Keratinocyte (primary cell): ENCODE results near the gene RPS15A. TPM values are rescaled to one million over a fixed set of nuclear protein-coding genes. Genes with fewer than 3 reads are reported as not detected.

ENCODE experiments used
- DNase-seq: peaks from one replicate; pipeline ENCODE4 v3.0.0-alpha.2; 2011; ENCODE audit warnings: low read depth, missing footprints, low spot score
- FAIRE-seq: peaks from 2 replicates; lab custom pipeline; 2011; peaks lifted over from hg19 to GRCh38; lab: Jason Lieb, UNC
- H2AFZ ChIP-seq: 2 replicates; pipeline ENCODE4 v1.6.0; 2012; ENCODE audit warnings: low read length, control low read depth, inconsistent platforms; ENCODE audit not compliant: control insufficient read depth
- H3K27ac ChIP-seq: 2 replicates; pipeline ENCODE4 v1.5.1; 2011; ENCODE audit warnings: low read length; ENCODE audit not compliant: control insufficient read depth, insufficient read depth
- H3K27me3 ChIP-seq: 3 replicates; pipeline ENCODE4 v1.6.0; 2011; ENCODE audit warnings: low read length; ENCODE audit not compliant: control insufficient read depth, insufficient read depth; ENCODE audit errors: extremely low read depth
- H3K36me3 ChIP-seq, 2 experiments: 2 replicates in 1 of 2; 3 replicates in 1 of 2; pipeline ENCODE4 v1.5.1; 2011; ENCODE audit warnings: low read length in 2 of 2, mild to moderate bottlenecking in 1 of 2; ENCODE audit not compliant: control insufficient read depth in 2 of 2, insufficient read depth in 2 of 2; ENCODE audit errors: extremely low read depth in 1 of 2
- H3K4me1 ChIP-seq: 3 replicates; pipeline ENCODE4 v1.5.1; 2011; ENCODE audit warnings: low read length; ENCODE audit not compliant: control insufficient read depth, insufficient read depth; ENCODE audit errors: extremely low read depth
- H3K4me2 ChIP-seq: 3 replicates; pipeline ENCODE4 v1.6.0; 2011; ENCODE audit warnings: low read depth, low read length; ENCODE audit not compliant: control insufficient read depth, insufficient read depth; ENCODE audit errors: extremely low read depth
- H3K4me3 ChIP-seq, 3 experiments: fragments of 200-600 bp in 1 of 3; sonication (generic) in 1 of 3; 2 replicates in 2 of 3; 3 replicates in 1 of 3; pipeline ENCODE4 v1.5.1; 2011 to 2016; ENCODE audit warnings: low read length in 3 of 3, mild to moderate bottlenecking in 3 of 3, control low read depth in 2 of 3, inconsistent platforms in 1 of 3, low read depth in 1 of 3, mixed read lengths in 1 of 3, mixed run types in 1 of 3, moderate library complexity in 1 of 3; ENCODE audit not compliant: control insufficient read depth in 2 of 3, insufficient read depth in 2 of 3; ENCODE audit errors: extremely low read depth in 1 of 3
- H3K79me2 ChIP-seq: 2 replicates; pipeline ENCODE4 v1.6.0; 2012; ENCODE audit warnings: low read length; ENCODE audit not compliant: control insufficient read depth, insufficient read depth
- H3K9ac ChIP-seq: 3 replicates; pipeline ENCODE4 v1.6.0; 2011; ENCODE audit warnings: low read length; ENCODE audit not compliant: control insufficient read depth, insufficient read depth; ENCODE audit errors: extremely low read depth
- H3K9me1 ChIP-seq: 3 replicates; pipeline ENCODE4 v1.6.0; 2011; ENCODE audit warnings: low read length; ENCODE audit not compliant: control insufficient read depth, insufficient read depth; ENCODE audit errors: extremely low read depth
- H3K9me3 ChIP-seq: 2 replicates; pipeline ENCODE4 v1.5.1; 2012; ENCODE audit warnings: low read depth, low read length; ENCODE audit not compliant: control insufficient read depth
- H4K20me1 ChIP-seq: 3 replicates; pipeline ENCODE4 v1.6.0; 2011; ENCODE audit warnings: low read length; ENCODE audit not compliant: control insufficient read depth, insufficient read depth; ENCODE audit errors: extremely low read depth
- EZH2 ChIP-seq: IDR thresholded peaks from one replicate; pipeline ENCODE4 v1.6.1; 2012; ENCODE audit warnings: inconsistent platforms, mild to moderate bottlenecking, low read length, moderate library complexity
- dilution Hi-C: fragments of 300-500 bp; cut with MboI; formaldehyde crosslinking; loops from one replicate; pipeline ENCODE4 v1.7.0; 2020; ENCODE audit warnings: low sequenced_read_pairs; ENCODE audit not compliant: extremely low pct_ligation_motif_present
- polyA plus RNA-seq, 5 experiments: library from polyadenylated mRNA; depleted of rRNA in 3 of 5; stranded (reverse) in 3 of 5; stranded (forward) in 1 of 5; unstranded in 1 of 5; fragments of >200 nt; gene quantifications; 1 replicate in 1 of 5; 2 replicates in 3 of 5; 3 replicates in 1 of 5; pipeline versions ENCODE4 v1.2.1 to v1.2.3, GENCODE V29; 2011 to 2012; ENCODE audit warnings: missing spikeins in 2 of 5, low read depth in 1 of 5, low replicate concordance in 1 of 5
- TF ChIP-seq, protein P1 (sequence below), 3 experiments: IDR thresholded peaks in 1 of 3; conservative IDR thresholded peaks in 1 of 3; optimal IDR thresholded peaks in 1 of 3; 2 replicates in 2 of 3; 3 replicates in 1 of 3; pipeline versions ENCODE3 to v1.5.1; 2011; ENCODE audit warnings: low read length in 3 of 3, mild to moderate bottlenecking in 3 of 3, moderate library complexity in 2 of 3, control low read depth in 1 of 3, inconsistent platforms in 1 of 3; ENCODE audit not compliant: insufficient read depth in 2 of 3; ENCODE audit errors: extremely low read depth in 1 of 3

The RPS15A gene
- polyA plus RNA-seq, 1 donor (not counting 4 experiments of a cell fraction or from before 2014, with no cell fraction given): 4,116 TPM

DNA sequence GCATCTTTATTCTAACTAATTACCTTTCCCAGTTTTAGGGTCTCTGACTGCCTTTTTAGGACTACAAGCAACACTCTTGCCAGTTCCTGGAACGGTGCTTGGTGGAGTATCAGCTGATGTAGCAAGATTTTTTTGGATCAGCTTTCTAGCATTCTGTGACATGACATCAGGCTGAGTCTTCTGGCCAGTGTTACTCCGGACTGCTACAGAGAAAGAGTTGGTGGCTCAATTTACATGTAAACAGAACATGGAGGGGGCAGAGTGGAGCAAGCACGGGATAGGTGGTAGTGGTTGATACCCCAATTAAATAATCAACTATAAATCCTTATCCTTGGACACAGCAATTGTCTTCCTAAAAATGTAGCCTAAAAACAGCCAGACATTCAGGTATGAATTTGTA is 21.8 kb upstream of the RPS15A start:
- no peak overlapping the region for H2AFZ ChIP-seq
- dilution Hi-C loops: no loop called here
- no peak overlapping the region for H3K27ac ChIP-seq
- H3K27me3 ChIP-seq: no peaks in the 10 kb centered on the region
- no peak overlapping the region for H3K4me3 ChIP-seq
- H3K4me2 ChIP-seq: no peak overlapping the region
- H3K4me1 ChIP-seq: no peaks in the 10 kb centered on the region
- TF ChIP-seq EZH2: no peak
- TF ChIP-seq, protein P1, sequence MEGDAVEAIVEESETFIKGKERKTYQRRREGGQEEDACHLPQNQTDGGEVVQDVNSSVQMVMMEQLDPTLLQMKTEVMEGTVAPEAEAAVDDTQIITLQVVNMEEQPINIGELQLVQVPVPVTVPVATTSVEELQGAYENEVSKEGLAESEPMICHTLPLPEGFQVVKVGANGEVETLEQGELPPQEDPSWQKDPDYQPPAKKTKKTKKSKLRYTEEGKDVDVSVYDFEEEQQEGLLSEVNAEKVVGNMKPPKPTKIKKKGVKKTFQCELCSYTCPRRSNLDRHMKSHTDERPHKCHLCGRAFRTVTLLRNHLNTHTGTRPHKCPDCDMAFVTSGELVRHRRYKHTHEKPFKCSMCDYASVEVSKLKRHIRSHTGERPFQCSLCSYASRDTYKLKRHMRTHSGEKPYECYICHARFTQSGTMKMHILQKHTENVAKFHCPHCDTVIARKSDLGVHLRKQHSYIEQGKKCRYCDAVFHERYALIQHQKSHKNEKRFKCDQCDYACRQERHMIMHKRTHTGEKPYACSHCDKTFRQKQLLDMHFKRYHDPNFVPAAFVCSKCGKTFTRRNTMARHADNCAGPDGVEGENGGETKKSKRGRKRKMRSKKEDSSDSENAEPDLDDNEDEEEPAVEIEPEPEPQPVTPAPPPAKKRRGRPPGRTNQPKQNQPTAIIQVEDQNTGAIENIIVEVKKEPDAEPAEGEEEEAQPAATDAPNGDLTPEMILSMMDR (optimal IDR thresholded peaks at IDR 0.05 in 1 of 3, IDR thresholded peaks at IDR 0.05 in 1 of 3, conservative IDR thresholded peaks at IDR 0.05 in 1 of 3; ENCODE audit: extremely low read depth in 1 of 3, insufficient read depth in 2 of 3, low read length in 3 of 3): no peak
- FAIRE-seq (no peak), DNase-seq (no peak)
- H3K9me1 ChIP-seq: no peaks in the 10 kb centered on the region
- H3K79me2 ChIP-seq: peaks cover 3% of the 10 kb centered on the region
- peaks cover 17 to 27% of the 10 kb centered on the region in 2 experiments for H3K36me3 ChIP-seq
- no peaks in the 10 kb centered on the region for H3K9me3 ChIP-seq
- no peaks in the 10 kb centered on the region for H4K20me1 ChIP-seq
- H3K9ac ChIP-seq: no peak overlapping the region

DNA sequence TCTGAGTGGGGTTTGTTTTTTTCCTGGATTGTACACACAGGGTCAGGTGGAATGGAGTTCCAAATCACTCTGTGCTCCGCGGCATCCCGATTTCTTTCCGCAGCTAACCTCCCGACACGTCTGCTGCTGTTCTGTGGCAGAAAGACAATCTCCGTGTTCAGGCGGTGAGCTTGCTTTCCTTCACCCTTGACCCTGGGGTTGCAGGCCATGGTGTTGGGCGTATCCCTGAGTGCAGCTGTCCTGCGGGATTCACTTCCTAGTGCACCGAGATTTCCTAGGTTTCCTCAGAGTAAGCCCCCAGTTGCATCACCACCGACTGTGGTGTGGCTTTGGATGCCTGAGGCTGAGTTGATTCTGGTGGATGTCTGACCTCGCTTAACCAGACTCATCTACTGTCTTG is 19.0 kb upstream of the RPS15A start:
- FAIRE-seq (no peak), DNase-seq (no peak)
- Histone ChIP-seq H3K9ac (no peak overlapping the region), H3K4me3 (no peak overlapping the region), H3K27ac (no peak overlapping the region), H3K36me3 (peaks cover 17 to 26% of the 10 kb centered on the region in 2 experiments), H3K4me1 (peaks cover 9% of the 10 kb centered on the region), H3K9me1 (no peaks in the 10 kb centered on the region), H3K27me3 (no peaks in the 10 kb centered on the region), H3K9me3 (no peaks in the 10 kb centered on the region), H4K20me1 (no peaks in the 10 kb centered on the region), H3K79me2 (peaks cover 3% of the 10 kb centered on the region), H3K4me2 (no peak overlapping the region), H2AFZ (no peak overlapping the region)
- TF ChIP-seq EZH2: no peak
- TF ChIP-seq, protein P1 (optimal IDR thresholded peaks at IDR 0.05 in 1 of 3, IDR thresholded peaks at IDR 0.05 in 1 of 3, conservative IDR thresholded peaks at IDR 0.05 in 1 of 3; ENCODE audit: extremely low read depth in 1 of 3, insufficient read depth in 2 of 3, low read length in 3 of 3): no peak
- dilution Hi-C loops: no loop called here
